ENCODE data around the gene CAMTA1.

Gene CAMTA1

DNA sequence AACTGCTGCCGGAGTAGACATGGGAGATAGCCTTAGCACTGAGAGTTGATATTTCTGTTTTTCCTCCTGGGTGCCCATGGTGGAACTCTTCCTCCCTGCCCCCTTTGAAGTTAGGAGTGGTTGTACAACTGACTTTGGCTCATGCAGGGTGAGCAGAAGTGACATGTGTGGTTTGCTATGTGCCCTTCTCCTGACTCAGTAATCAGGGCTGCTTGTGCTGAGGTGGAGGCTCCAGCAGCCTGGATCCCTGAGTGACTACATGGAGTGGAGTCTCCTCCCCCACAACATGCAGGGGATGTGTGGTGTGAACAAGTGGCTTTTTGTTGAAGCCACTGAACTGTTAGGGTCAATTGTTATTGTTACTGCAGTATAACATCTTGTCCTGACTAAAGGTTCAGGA lies 261.6 kb downstream of the CAMTA1 start:
- H3K27ac ChIP-seq = no peak overlapping the region
- ChIA-PET POLR2A (ENCODE audit: low non-redundant PET) (no interaction called here), CTCF (interaction anchor here (0.6 kb wide), 2 partner anchors 38 to 215 kb away, joined by 5 to 9 read pairs; no protein-coding TSS in a partner anchor)
- TF ChIP-seq, protein P1, sequence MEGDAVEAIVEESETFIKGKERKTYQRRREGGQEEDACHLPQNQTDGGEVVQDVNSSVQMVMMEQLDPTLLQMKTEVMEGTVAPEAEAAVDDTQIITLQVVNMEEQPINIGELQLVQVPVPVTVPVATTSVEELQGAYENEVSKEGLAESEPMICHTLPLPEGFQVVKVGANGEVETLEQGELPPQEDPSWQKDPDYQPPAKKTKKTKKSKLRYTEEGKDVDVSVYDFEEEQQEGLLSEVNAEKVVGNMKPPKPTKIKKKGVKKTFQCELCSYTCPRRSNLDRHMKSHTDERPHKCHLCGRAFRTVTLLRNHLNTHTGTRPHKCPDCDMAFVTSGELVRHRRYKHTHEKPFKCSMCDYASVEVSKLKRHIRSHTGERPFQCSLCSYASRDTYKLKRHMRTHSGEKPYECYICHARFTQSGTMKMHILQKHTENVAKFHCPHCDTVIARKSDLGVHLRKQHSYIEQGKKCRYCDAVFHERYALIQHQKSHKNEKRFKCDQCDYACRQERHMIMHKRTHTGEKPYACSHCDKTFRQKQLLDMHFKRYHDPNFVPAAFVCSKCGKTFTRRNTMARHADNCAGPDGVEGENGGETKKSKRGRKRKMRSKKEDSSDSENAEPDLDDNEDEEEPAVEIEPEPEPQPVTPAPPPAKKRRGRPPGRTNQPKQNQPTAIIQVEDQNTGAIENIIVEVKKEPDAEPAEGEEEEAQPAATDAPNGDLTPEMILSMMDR (conservative IDR thresholded peaks at IDR 0.05; ENCODE audit: low read depth) = no peak
- DNase-seq (ENCODE audit: low spot score) = no peak

DNA sequence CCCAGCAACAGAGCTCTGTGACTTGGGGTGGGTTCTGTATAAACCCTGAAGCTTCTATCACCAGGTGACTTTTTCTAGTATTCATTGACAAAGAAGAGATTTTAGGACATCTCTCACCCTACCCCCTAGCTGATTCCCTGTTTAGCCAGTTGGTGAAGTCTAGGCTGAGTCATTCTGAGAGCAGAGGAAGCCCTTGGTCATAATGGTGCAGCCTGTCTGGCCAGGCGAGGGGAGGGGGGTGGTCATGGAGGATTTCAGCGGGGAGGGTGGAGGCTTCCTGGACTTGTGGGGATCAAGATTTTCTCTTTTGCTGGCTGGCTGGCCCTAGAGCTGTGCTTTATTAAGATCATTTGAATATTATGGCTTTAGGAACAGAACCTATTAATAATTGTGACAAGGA lies 262.6 kb downstream of the CAMTA1 start:
- CTCF ChIA-PET = interaction anchor here (0.5 to 1.4 kb wide), 2 partner anchors 23 to 29 kb away, joined by 3 to 6 read pairs; no protein-coding TSS in a partner anchor
- no peak for DNase-seq (ENCODE audit: low spot score)
- H3K27ac ChIP-seq = no peak overlapping the region
- TF ChIP-seq, protein P1 (conservative IDR thresholded peaks at IDR 0.05; ENCODE audit: low read depth) = no peak
- POLR2A ChIA-PET (ENCODE audit: low non-redundant PET) = no interaction called here

DNA sequence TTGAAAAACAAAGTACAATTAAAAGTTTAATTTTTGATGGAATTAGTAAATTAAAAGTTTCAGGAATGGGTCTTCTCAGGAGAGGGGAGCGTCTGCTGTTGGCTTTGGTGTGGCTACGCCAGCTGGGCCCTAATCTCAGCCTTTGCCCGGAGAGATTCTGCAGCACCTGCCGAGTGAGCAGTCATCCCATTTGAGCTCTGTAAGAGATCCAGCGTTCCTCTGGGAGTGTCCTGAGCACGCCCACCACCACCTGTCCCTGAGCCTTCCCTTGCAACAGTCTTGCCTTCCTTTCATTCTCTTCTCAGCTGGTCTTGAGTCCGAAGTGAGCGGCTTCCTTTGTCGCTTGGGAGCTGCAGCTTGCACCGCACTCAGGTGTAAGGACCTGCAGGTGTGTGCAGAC lies 263.1 kb downstream of the CAMTA1 start:
- ChIA-PET CTCF (interaction anchor here (1.0 to 1.4 kb wide), 2 partner anchors 22 to 160 kb away, joined by 4 to 6 read pairs; no protein-coding TSS in a partner anchor), POLR2A (ENCODE audit: low non-redundant PET) (no interaction called here)
- DNase-seq (ENCODE audit: low spot score) = no peak
- H3K27ac ChIP-seq = no peak overlapping the region
- TF ChIP-seq, protein P1 (conservative IDR thresholded peaks at IDR 0.05; ENCODE audit: low read depth) = no peak

DNA sequence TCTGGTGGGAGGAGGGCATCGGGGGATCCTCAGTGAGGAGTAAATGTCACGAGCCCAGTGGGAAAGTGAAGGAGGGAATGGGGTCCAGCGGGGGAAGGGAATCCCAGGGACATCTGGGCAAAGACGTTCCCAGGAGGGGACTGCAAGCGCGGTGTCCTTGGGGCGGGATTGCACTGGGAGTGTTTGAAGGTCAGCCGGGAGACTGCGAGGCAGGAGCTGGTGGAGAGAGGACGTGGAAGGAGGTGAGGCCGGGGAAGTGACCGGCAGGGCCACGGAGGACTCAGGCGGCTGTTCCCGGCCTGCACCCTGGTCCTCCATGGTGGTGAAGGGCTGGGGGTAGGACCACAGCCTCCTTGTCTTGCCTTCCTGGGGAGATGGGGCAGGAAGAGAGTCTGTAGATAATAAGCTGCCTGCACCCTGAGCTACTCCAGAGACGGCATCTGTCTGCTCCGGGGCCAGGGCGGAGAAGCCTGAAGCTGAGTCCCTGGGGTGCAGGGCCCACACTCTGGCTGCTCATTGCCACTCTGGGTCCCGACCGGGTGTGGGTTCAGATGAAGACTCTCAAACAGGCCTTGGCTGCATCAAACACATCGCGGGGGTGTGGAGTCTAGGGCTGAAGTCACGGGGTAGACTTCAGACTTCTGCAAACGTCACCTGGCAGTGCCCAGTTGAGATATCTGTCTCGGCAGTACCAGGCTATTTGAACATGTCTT lies 264.8 kb downstream of the CAMTA1 start:
- no peak for DNase-seq (ENCODE audit: low spot score)
- ChIA-PET CTCF (no interaction called here), POLR2A (ENCODE audit: low non-redundant PET) (no interaction called here)
- H3K27ac ChIP-seq = no peak overlapping the region
- TF ChIP-seq, protein P1 (conservative IDR thresholded peaks at IDR 0.05; ENCODE audit: low read depth) = no peak

DNA sequence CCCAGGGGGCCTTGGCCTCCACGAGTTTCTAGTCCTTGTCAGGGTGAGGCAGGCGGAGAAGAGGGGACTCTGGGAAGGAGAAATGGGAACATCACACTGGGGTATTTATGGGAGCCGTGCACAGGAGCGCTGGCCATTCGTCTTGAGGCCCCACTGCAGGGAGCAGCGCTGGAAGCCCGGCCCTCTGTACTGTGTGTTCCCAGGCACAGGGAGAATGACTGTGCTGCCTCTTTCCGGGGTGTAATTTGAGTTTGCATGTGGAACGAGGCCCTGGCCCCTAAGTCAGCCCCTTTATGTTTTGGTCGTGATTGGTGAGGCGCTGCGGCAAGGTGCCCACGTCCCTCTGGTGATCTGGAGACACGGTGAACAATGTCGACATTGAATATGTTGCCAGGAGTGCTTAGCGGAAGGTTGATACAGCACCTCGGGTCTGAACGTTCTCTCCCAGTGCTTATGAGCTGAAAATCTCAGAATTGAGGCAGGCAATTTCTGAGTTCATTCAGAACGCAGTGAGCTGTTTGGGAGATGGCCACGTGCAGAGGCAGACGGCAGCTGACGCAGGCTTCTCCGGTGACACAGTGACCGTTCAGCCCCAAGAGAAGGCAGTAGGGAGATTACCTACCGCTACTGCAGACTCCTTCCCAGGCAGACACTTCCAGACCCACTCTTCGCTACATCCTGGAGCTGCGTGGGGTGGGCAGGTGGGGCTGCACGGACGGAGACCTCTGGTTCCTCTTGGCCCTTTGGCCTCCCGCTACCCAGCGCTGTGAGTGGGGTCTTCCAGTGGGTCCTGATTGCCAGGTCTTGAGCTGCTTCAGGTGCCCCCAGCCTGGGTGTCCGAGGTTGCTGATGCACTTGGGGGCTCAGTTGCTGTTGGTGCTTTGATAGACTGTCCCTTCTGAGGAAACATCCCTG lies 265.8 kb downstream of the CAMTA1 start:
- no peak for DNase-seq (ENCODE audit: low spot score)
- no peak overlapping the region for H3K27ac ChIP-seq
- ChIA-PET POLR2A (ENCODE audit: low non-redundant PET) (interaction anchor here (0.6 kb wide), 1 partner anchor 357 kb away, joined by 3 read pairs; no protein-coding TSS in a partner anchor), CTCF (no interaction called here)
- TF ChIP-seq, protein P1 (conservative IDR thresholded peaks at IDR 0.05; ENCODE audit: low read depth) = no peak

DNA sequence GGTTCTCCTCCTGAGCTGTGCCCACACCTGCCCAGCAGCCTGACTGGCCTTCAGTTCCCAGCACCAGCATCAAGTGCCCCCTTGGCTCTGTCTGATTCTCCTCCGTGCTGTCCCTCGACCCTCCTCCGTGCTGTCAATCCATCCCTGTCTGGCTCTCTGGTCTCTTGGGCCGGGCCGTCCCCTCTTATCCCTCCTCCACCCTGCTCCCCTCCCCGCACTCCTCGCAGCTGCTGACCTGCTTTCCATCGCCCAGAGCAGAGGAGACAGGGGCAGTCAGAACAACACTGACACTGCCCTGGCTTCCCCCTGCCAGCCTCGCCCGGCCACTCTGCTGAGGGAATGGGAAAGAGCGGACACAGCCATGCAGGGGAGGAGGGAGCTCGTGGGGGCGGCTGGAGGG lies 267.4 kb downstream of the CAMTA1 start:
- ChIA-PET CTCF (interaction anchor here (1.0 kb wide), 1 partner anchor 10 kb away, joined by 4 read pairs; no protein-coding TSS in a partner anchor), POLR2A (ENCODE audit: low non-redundant PET) (no interaction called here)
- TF ChIP-seq, protein P1 (conservative IDR thresholded peaks at IDR 0.05; ENCODE audit: low read depth) = no peak
- H3K27ac ChIP-seq = no peak overlapping the region
- DNase-seq (ENCODE audit: low spot score) = no peak
